ENCODE measurements around the gene ANKRD39. TPM values are rescaled to one million over a fixed set of nuclear protein-coding genes. Genes with fewer than 3 reads are reported as not detected.

The ANKRD39 gene
- total and polyA plus RNA-seq, 9 of the 15 experiments (the other 6 are each of a cell fraction or from before 2014, with no cell fraction given), result 8.2 to 33.1 (median 23.8) TPM

DNA sequence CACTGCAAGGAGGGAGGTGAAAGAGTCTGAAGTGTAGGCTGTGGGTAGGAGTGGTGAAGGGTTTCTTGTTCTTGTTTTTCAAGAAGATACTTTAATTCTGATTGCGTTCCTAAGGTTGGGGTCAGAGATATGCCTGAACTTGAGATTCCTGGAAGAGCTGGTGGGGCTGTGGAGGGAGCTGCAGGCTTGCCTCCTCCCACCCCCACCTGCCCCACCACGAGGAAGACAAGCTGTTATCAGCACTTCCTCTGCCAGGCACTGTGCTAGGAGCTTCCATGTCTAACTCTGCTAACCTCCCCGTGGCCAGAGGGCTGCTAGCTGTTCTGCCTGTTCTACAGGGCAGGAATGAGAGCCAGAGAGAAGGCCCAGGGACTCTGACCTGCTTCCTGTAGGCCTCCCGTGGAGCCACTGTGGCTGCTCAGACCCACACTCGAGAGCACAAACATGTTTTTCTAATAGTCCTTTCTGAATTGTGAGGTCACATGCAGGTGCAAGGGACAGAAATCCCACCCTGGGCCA lies 27.7 kb downstream of the ANKRD39 start:
- Histone ChIP-seq H3K9ac (ENCODE audit: insufficient read depth in 1 of 2, low read depth in 2 of 2, low read length in 2 of 2) (peak overlapping the region in 1 of 2 experiments; percentile 86; a peak in 2 of 4 replicates), H3K27me3 (ENCODE audit: control insufficient read depth in 2 of 2, insufficient read depth in 2 of 2, low read length in 2 of 2) (no peaks in the 10 kb centered on the region), H3K4me2 (ENCODE audit: insufficient read depth, low read length) (no peak overlapping the region; the same call in 1 of the 2 replicates), H3K36me3 (ENCODE audit: control insufficient read depth, insufficient read depth, low read length) (peaks cover 85% of the 10 kb centered on the region), H3K4me3 (no peak overlapping the region), H3K9me3 (replicated peaks; ENCODE audit: control insufficient read depth, insufficient read depth, low read depth, low read length) (no peaks in the 10 kb centered on the region), H3K27ac (ENCODE audit: extremely low read depth, low read depth, low read length) (0 out of 3 replicates have a peak overlapping the region, but pooled peaks have one; percentile 17), H2AFZ (ENCODE audit: low read depth, low read length) (no peak overlapping the region), H3K9me1 (ENCODE audit: control insufficient read depth, insufficient read depth, low read length) (no peaks in the 10 kb centered on the region), H3K79me2 (ENCODE audit: control insufficient read depth, insufficient read depth, low read length) (no peaks in the 10 kb centered on the region), H4K20me1 (replicated peaks; ENCODE audit: control insufficient read depth, insufficient read depth, low read length) (0 out of 2 replicates have a peak, but pooled peaks cover 7% of the 10 kb centered on the region), H3K4me1 (replicated peaks in 1 of 2; ENCODE audit: control insufficient read depth in 2 of 2, insufficient read depth in 2 of 2, low read length in 2 of 2) (peaks cover 9 to 11% of the 10 kb centered on the region in 2 experiments; a peak in 4 of 5 replicates)
- peak in 2 of 4 experiments; percentile 43 to 60 for DNase-seq (ENCODE audit: extremely low read depth in 1 of 4, low spot score in 3 of 4)
- CTCF ChIA-PET (ENCODE audit: low intra/inter-chr PET ratio), result no interaction called here
- peak; percentile 67 for ATAC-seq
- FAIRE-seq, result peak; percentile 64
- 0 out of 2 replicates have a peak, but pooled peaks have one; percentile 7 for TF ChIP-seq ARID1B (IDR thresholded peaks at IDR 0.05)
- no peak for TF ChIP-seq ESRRB (CRISPR knock-in tag; IDR thresholded peaks at IDR 0.05; ENCODE audit: borderline replicate concordance)
- intact Hi-C loops (cut with micrococcal nuclease) (no loop called here), in situ Hi-C loops (cut with MboI) (no loop called here)
- TSS peak; percentile 27 for BruUV-seq (replicated peaks)
- POLR2A ChIA-PET, result interaction anchor here (0.6 to 1.6 kb wide), 3 partner anchors 8 to 66 kb away, joined by 3 to 4 read pairs (median 3); no protein-coding TSS in a partner anchor
- WGBS (ENCODE audit: insufficient coverage, low coverage, missing lambda C conversion rate), result 11% methylated on average over 5 of the region's 5 CpGs

GRCh38 chr2:96828874-96829273 lies 28.9 kb downstream of the ANKRD39 start:
- H4K20me1 ChIP-seq (replicated peaks; ENCODE audit: control insufficient read depth, insufficient read depth, low read length), result 0 out of 2 replicates have a peak, but pooled peaks cover 10% of the 10 kb centered on the region
- no peaks in the 10 kb centered on the region for H3K9me3 ChIP-seq (replicated peaks; ENCODE audit: control insufficient read depth, insufficient read depth, low read depth, low read length)
- H3K9me1 ChIP-seq (ENCODE audit: control insufficient read depth, insufficient read depth, low read length), result no peaks in the 10 kb centered on the region
- H3K9ac ChIP-seq (ENCODE audit: insufficient read depth in 1 of 2, low read depth in 2 of 2, low read length in 2 of 2), result peak overlapping the region in 1 of 2 experiments; percentile 9; a peak in 1 of 4 replicates
- WGBS (ENCODE audit: insufficient coverage, low coverage, missing lambda C conversion rate), result 95% methylated on average over 13 of the region's 13 CpGs
- DNase-seq (ENCODE audit: extremely low read depth in 1 of 4, low spot score in 3 of 4) (no peak), ATAC-seq (no peak), FAIRE-seq (no peak)
- in situ Hi-C loops (cut with MboI) (no loop called here), intact Hi-C loops (cut with micrococcal nuclease) (no loop called here)
- peaks cover 9 to 11% of the 10 kb centered on the region in 2 experiments; a peak in 4 of 5 replicates for H3K4me1 ChIP-seq (replicated peaks in 1 of 2; ENCODE audit: control insufficient read depth in 2 of 2, insufficient read depth in 2 of 2, low read length in 2 of 2)
- H3K4me2 ChIP-seq (ENCODE audit: insufficient read depth, low read length), result no peak overlapping the region
- H3K79me2 ChIP-seq (ENCODE audit: control insufficient read depth, insufficient read depth, low read length), result no peaks in the 10 kb centered on the region; the same call in 2 of the 3 replicates
- BruUV-seq (replicated peaks), result no TSS peak
- no peaks in the 10 kb centered on the region for H3K27me3 ChIP-seq (ENCODE audit: control insufficient read depth in 2 of 2, insufficient read depth in 2 of 2, low read length in 2 of 2)
- no peak overlapping the region for H3K4me3 ChIP-seq
- H3K27ac ChIP-seq (ENCODE audit: extremely low read depth, low read depth, low read length), result no peak overlapping the region
- ChIA-PET POLR2A (no interaction called here), CTCF (ENCODE audit: low intra/inter-chr PET ratio) (no interaction called here)
- H3K36me3 ChIP-seq (ENCODE audit: control insufficient read depth, insufficient read depth, low read length), result peaks cover 90% of the 10 kb centered on the region
- H2AFZ ChIP-seq (ENCODE audit: low read depth, low read length), result no peak overlapping the region
- TF ChIP-seq, protein P1, sequence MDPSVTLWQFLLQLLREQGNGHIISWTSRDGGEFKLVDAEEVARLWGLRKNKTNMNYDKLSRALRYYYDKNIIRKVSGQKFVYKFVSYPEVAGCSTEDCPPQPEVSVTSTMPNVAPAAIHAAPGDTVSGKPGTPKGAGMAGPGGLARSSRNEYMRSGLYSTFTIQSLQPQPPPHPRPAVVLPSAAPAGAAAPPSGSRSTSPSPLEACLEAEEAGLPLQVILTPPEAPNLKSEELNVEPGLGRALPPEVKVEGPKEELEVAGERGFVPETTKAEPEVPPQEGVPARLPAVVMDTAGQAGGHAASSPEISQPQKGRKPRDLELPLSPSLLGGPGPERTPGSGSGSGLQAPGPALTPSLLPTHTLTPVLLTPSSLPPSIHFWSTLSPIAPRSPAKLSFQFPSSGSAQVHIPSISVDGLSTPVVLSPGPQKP (CRISPR knock-in tag; IDR thresholded peaks at IDR 0.05), result no peak
- TF ChIP-seq SAFB2 (IDR thresholded peaks at IDR 0.05; ENCODE audit: borderline replicate concordance, low read depth, low read length, severe bottlenecking), result no peak
- TF ChIP-seq SIX5 (IDR thresholded peaks at IDR 0.05; ENCODE audit: borderline replicate concordance in 1 of 2, insufficient read depth in 1 of 2, low read depth in 1 of 2, low read length in 2 of 2), result no peak
- no peak for TF ChIP-seq ETS1 (conservative IDR thresholded peaks at IDR 0.05; ENCODE audit: control insufficient read depth, low read depth, low read length)
- no peak for TF ChIP-seq MCM7 (IDR thresholded peaks at IDR 0.05)
- TF ChIP-seq SNAPC5 (CRISPR knock-in tag; IDR thresholded peaks at IDR 0.05), result no peak
- no peak for TF ChIP-seq SP2 (IDR thresholded peaks at IDR 0.05; ENCODE audit: extremely low read depth, low read depth, low read length, poor library complexity, severe bottlenecking)

Data from K562 (cell line).